WTC11 (cell line): Measurements from ENCODE around the gene SCGB1D4. TPM values are rescaled to one million over a fixed set of nuclear protein-coding genes. Genes with fewer than 3 reads are reported as not detected.

Source experiments
- ATAC-seq: fragments of 200-7000 bp; cut with Tn5 transposase; 2 replicates; pipeline ENCODE4 v1.10.0; 2021; ENCODE audit warnings: mild to moderate bottlenecking, moderate library complexity
- Bru-seq: library from RNA; stranded (reverse); fragments of 400-500 nt; gene quantifications from one replicate; lab custom pipeline; 2021; lab: Mats Ljungman, UMichigan
- CTCF ChIA-PET: fragments of 300-600 bp; sonication (Branson Sonifier 250); formaldehyde crosslinking; loops from one replicate; lab custom pipeline; 2021; ENCODE audit warnings: antibody characterized with exemption; lab: Charles Lee
- POLR2A ChIA-PET: fragments of 350-600 bp; sonication (Branson Sonifier 250); formaldehyde crosslinking; loops from one replicate; lab custom pipeline; 2021; ENCODE audit warnings: antibody characterized with exemption; lab: Charles Lee
- DNase-seq: peaks from one replicate; pipeline ENCODE4 v3.0.0; 2021; ENCODE audit warnings: low spot score
- H3K27ac Mint-ChIP-seq: 2 replicates; pipeline ENCODE4 v1.8.0; 2021; ENCODE audit warnings: mixed read lengths
- H3K27me3 Mint-ChIP-seq: 2 replicates; pipeline ENCODE4 v1.8.0; 2021; ENCODE audit warnings: low read depth, mild to moderate bottlenecking, moderate library complexity, mixed read lengths
- H3K36me3 Mint-ChIP-seq: 2 replicates; pipeline ENCODE4 v1.8.0; 2021; ENCODE audit warnings: mixed read lengths
- H3K4me1 Mint-ChIP-seq: 2 replicates; pipeline ENCODE4 v1.8.0; 2022; ENCODE audit warnings: mixed read lengths
- H3K4me3 Mint-ChIP-seq: 2 replicates; pipeline ENCODE4 v1.8.0; 2021; ENCODE audit warnings: mild to moderate bottlenecking, moderate library complexity, mixed read lengths
- H3K9me3 Mint-ChIP-seq: 2 replicates; pipeline ENCODE4 v1.8.0; 2021; ENCODE audit warnings: mixed read lengths
- FOXJ3 ChIP-seq: sonication (generic); formaldehyde crosslinking; IDR thresholded peaks from 2 replicates; pipeline ENCODE4 v1.9.0; 2021; ENCODE audit warnings: missing genetic modification reagents, mild to moderate bottlenecking, borderline replicate concordance
- GTF2I ChIP-seq: fragments of 250-450 bp; sonication (Bioruptor Pico); conservative IDR thresholded peaks from 2 replicates; pipeline ENCODE4 v1.4.0; 2021; ENCODE audit warnings: mild to moderate bottlenecking
- NR2C2 ChIP-seq: sonication (generic); formaldehyde crosslinking; IDR thresholded peaks from 2 replicates; pipeline ENCODE4 v1.8.0; 2022; ENCODE audit warnings: mild to moderate bottlenecking, missing genetic modification reagents
- RELA ChIP-seq: sonication (generic); formaldehyde crosslinking; IDR thresholded peaks from 2 replicates; pipeline ENCODE4 v1.8.1; 2022; ENCODE audit warnings: missing genetic modification reagents, mild to moderate bottlenecking, borderline replicate concordance
- SMAD3 ChIP-seq: sonication (generic); formaldehyde crosslinking; IDR thresholded peaks from 2 replicates; pipeline ENCODE4 v1.8.0; 2022; ENCODE audit warnings: missing genetic modification reagents, mild to moderate bottlenecking, borderline replicate concordance
- SMAD4 ChIP-seq: sonication (generic); formaldehyde crosslinking; IDR thresholded peaks from 2 replicates; pipeline ENCODE4 v1.8.0; 2022; ENCODE audit warnings: mild to moderate bottlenecking, missing genetic modification reagents
- TCF7 ChIP-seq: sonication (generic); formaldehyde crosslinking; IDR thresholded peaks from 2 replicates; pipeline ENCODE4 v1.8.0; 2022; ENCODE audit warnings: mild to moderate bottlenecking, low read depth, missing genetic modification reagents, moderate library complexity
- TP53 ChIP-seq: sonication (generic); formaldehyde crosslinking; IDR thresholded peaks from 2 replicates; pipeline ENCODE4 v1.8.1; 2023; ENCODE audit warnings: mild to moderate bottlenecking, missing genetic modification reagents
- ZBTB21 ChIP-seq: sonication (generic); formaldehyde crosslinking; IDR thresholded peaks from 2 replicates; pipeline ENCODE4 v1.8.1; 2023; ENCODE audit warnings: mild to moderate bottlenecking, missing genetic modification reagents, borderline replicate concordance
- ZNF219 ChIP-seq: sonication (generic); formaldehyde crosslinking; IDR thresholded peaks from 2 replicates; pipeline ENCODE4 v1.8.0; 2023; ENCODE audit warnings: missing genetic modification reagents, mild to moderate bottlenecking, borderline replicate concordance
- ZNF396 ChIP-seq: fragments of 250-450 bp; sonication (Bioruptor Pico); IDR thresholded peaks from 2 replicates; pipeline ENCODE4 v1.8.0; 2021; ENCODE audit warnings: mild to moderate bottlenecking, moderate library complexity, borderline replicate concordance
- ZNF416 ChIP-seq: fragments of 250-450 bp; sonication (Bioruptor Pico); IDR thresholded peaks from 2 replicates; pipeline ENCODE4 v1.9.0; 2021; ENCODE audit warnings: mild to moderate bottlenecking, inconsistent platforms
- long read RNA-seq, 3 experiments: library from RNA in 1 of 3; library from capped mRNA in 1 of 3; library from polyadenylated mRNA in 1 of 3; unstranded in 2 of 3; stranded (forward) in 1 of 3; transcript quantifications; one replicate each; pipeline ENCODE4 v2.0.0, GENCODE V29; 2021
- total RNA-seq: library from RNA; stranded (reverse); gene quantifications from 3 replicates; pipeline ENCODE4 v1.2.3, GENCODE V29; 2021
- TF ChIP-seq, protein P1 (sequence below): fragments of 250-450 bp; sonication (Bioruptor Pico); IDR thresholded peaks from 2 replicates; pipeline ENCODE4 v1.9.0; 2021; ENCODE audit warnings: mild to moderate bottlenecking, borderline replicate concordance
- TF ChIP-seq, protein P2 (sequence below): fragments of 250-450 bp; sonication (Bioruptor Pico); IDR thresholded peaks from 2 replicates; pipeline ENCODE4 v1.8.0; 2021; ENCODE audit warnings: mild to moderate bottlenecking
- TF ChIP-seq, protein P3 (sequence below): sonication (generic); formaldehyde crosslinking; conservative IDR thresholded peaks from 2 replicates; pipeline ENCODE4 v1.8.1; 2022; ENCODE audit warnings: mild to moderate bottlenecking, missing genetic modification reagents
- TF ChIP-seq, protein P4 (sequence below): sonication (generic); formaldehyde crosslinking; IDR thresholded peaks from 2 replicates; pipeline ENCODE4 v1.8.1; 2023; ENCODE audit warnings: mild to moderate bottlenecking, missing genetic modification reagents
- TF ChIP-seq, protein P5 (sequence below): sonication (generic); formaldehyde crosslinking; IDR thresholded peaks from 2 replicates; pipeline ENCODE4 v1.8.0; 2022; ENCODE audit warnings: mild to moderate bottlenecking, missing genetic modification reagents
- TF ChIP-seq, protein P6 (sequence below): sonication (generic); formaldehyde crosslinking; IDR thresholded peaks from 2 replicates; pipeline ENCODE4 v1.8.1; 2022; ENCODE audit warnings: low read depth, mild to moderate bottlenecking, moderate library complexity, missing genetic modification reagents, borderline replicate concordance
- TF ChIP-seq, protein P7 (sequence below): sonication (generic); formaldehyde crosslinking; IDR thresholded peaks from 2 replicates; pipeline ENCODE4 v1.8.1; 2022; ENCODE audit warnings: mild to moderate bottlenecking, moderate library complexity, missing genetic modification reagents
- TF ChIP-seq, protein P8 (sequence below): sonication (generic); formaldehyde crosslinking; IDR thresholded peaks from 2 replicates; pipeline ENCODE4 v1.8.1; 2023; ENCODE audit warnings: mild to moderate bottlenecking, missing genetic modification reagents, moderate library complexity

Gene SCGB1D4, protein sequence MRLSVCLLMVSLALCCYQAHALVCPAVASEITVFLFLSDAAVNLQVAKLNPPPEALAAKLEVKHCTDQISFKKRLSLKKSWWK
- not detected in 3 replicates for total RNA-seq
- Bru-seq, nascent RNA = not detected
- long read RNA-seq, experiment 1 = 0 reads
- long read RNA-seq, experiment 2 = 0 reads
- long read RNA-seq, experiment 3 = 0 reads

DNA sequence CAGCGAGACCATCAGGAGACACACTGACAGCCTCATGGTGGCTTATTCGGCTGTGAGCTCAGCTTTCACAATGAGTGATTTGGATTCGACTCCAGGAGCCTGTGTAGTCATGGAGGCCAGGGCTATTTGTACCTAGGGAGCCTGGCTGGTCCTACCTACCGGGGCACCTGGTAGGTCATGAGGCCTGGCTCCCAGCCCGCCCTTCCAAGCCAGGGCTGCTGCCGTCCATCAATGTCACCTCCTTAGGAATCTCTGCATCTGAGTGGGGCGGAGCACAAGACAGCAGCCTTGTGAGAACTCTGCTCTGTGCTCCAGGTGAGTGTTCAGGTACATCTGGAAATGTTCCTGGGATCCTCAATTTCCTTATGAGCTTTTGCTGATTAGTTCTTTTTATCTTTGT, at the start of gene SCGB1D4:
Gene SCGB1D4, minus strand, starts transcription at position 101 of the 400 bp plus-strand sequence. Its CDS starts 65 bp downstream, at position 36.
- DNase-seq = no peak
- Mint-ChIP-seq H3K4me1 (no peaks in the 10 kb centered on the region), H3K4me3 (no peak within 1 kb of the TSS), H3K27ac (no peak within 1 kb of the TSS), H3K9me3 (no peaks in the 10 kb centered on the region), H3K27me3 (peaks cover 16% of the 10 kb centered on the region), H3K36me3 (no peaks in the 10 kb centered on the region)
- TF ChIP-seq, protein P1, sequence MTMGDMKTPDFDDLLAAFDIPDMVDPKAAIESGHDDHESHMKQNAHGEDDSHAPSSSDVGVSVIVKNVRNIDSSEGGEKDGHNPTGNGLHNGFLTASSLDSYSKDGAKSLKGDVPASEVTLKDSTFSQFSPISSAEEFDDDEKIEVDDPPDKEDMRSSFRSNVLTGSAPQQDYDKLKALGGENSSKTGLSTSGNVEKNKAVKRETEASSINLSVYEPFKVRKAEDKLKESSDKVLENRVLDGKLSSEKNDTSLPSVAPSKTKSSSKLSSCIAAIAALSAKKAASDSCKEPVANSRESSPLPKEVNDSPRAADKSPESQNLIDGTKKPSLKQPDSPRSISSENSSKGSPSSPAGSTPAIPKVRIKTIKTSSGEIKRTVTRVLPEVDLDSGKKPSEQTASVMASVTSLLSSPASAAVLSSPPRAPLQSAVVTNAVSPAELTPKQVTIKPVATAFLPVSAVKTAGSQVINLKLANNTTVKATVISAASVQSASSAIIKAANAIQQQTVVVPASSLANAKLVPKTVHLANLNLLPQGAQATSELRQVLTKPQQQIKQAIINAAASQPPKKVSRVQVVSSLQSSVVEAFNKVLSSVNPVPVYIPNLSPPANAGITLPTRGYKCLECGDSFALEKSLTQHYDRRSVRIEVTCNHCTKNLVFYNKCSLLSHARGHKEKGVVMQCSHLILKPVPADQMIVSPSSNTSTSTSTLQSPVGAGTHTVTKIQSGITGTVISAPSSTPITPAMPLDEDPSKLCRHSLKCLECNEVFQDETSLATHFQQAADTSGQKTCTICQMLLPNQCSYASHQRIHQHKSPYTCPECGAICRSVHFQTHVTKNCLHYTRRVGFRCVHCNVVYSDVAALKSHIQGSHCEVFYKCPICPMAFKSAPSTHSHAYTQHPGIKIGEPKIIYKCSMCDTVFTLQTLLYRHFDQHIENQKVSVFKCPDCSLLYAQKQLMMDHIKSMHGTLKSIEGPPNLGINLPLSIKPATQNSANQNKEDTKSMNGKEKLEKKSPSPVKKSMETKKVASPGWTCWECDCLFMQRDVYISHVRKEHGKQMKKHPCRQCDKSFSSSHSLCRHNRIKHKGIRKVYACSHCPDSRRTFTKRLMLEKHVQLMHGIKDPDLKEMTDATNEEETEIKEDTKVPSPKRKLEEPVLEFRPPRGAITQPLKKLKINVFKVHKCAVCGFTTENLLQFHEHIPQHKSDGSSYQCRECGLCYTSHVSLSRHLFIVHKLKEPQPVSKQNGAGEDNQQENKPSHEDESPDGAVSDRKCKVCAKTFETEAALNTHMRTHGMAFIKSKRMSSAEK = no peak
- TF ChIP-seq ZNF416 (CRISPR knock-in tag) = no peak
- TF ChIP-seq RELA = no peak
- no peak for TF ChIP-seq TP53 (CRISPR knock-in tag)
- TF ChIP-seq, protein P2, sequence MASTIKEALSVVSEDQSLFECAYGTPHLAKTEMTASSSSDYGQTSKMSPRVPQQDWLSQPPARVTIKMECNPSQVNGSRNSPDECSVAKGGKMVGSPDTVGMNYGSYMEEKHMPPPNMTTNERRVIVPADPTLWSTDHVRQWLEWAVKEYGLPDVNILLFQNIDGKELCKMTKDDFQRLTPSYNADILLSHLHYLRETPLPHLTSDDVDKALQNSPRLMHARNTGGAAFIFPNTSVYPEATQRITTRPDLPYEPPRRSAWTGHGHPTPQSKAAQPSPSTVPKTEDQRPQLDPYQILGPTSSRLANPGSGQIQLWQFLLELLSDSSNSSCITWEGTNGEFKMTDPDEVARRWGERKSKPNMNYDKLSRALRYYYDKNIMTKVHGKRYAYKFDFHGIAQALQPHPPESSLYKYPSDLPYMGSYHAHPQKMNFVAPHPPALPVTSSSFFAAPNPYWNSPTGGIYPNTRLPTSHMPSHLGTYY (CRISPR knock-in tag) = no peak
- no peak for TF ChIP-seq FOXJ3 (CRISPR knock-in tag)
- TF ChIP-seq, protein P3, sequence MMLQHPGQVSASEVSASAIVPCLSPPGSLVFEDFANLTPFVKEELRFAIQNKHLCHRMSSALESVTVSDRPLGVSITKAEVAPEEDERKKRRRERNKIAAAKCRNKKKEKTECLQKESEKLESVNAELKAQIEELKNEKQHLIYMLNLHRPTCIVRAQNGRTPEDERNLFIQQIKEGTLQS = no peak
- TF ChIP-seq ZNF396 = no peak
- TF ChIP-seq ZBTB21 (CRISPR knock-in tag) = no peak
- TF ChIP-seq, protein P4, sequence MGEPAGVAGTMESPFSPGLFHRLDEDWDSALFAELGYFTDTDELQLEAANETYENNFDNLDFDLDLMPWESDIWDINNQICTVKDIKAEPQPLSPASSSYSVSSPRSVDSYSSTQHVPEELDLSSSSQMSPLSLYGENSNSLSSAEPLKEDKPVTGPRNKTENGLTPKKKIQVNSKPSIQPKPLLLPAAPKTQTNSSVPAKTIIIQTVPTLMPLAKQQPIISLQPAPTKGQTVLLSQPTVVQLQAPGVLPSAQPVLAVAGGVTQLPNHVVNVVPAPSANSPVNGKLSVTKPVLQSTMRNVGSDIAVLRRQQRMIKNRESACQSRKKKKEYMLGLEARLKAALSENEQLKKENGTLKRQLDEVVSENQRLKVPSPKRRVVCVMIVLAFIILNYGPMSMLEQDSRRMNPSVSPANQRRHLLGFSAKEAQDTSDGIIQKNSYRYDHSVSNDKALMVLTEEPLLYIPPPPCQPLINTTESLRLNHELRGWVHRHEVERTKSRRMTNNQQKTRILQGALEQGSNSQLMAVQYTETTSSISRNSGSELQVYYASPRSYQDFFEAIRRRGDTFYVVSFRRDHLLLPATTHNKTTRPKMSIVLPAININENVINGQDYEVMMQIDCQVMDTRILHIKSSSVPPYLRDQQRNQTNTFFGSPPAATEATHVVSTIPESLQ (CRISPR knock-in tag) = no peak
- TF ChIP-seq ZNF219 (CRISPR knock-in tag) = no peak
- TF ChIP-seq, protein P5, sequence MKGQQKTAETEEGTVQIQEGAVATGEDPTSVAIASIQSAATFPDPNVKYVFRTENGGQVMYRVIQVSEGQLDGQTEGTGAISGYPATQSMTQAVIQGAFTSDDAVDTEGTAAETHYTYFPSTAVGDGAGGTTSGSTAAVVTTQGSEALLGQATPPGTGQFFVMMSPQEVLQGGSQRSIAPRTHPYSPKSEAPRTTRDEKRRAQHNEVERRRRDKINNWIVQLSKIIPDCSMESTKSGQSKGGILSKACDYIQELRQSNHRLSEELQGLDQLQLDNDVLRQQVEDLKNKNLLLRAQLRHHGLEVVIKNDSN (CRISPR knock-in tag) = no peak
- TF ChIP-seq, protein P6, sequence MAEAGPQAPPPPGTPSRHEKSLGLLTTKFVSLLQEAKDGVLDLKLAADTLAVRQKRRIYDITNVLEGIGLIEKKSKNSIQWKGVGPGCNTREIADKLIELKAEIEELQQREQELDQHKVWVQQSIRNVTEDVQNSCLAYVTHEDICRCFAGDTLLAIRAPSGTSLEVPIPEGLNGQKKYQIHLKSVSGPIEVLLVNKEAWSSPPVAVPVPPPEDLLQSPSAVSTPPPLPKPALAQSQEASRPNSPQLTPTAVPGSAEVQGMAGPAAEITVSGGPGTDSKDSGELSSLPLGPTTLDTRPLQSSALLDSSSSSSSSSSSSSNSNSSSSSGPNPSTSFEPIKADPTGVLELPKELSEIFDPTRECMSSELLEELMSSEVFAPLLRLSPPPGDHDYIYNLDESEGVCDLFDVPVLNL (CRISPR knock-in tag) = no peak
- no peak for TF ChIP-seq NR2C2 (CRISPR knock-in tag)
- no peak for TF ChIP-seq SMAD4 (CRISPR knock-in tag)
- no peak for TF ChIP-seq TCF7 (CRISPR knock-in tag)
- TF ChIP-seq, protein P7, sequence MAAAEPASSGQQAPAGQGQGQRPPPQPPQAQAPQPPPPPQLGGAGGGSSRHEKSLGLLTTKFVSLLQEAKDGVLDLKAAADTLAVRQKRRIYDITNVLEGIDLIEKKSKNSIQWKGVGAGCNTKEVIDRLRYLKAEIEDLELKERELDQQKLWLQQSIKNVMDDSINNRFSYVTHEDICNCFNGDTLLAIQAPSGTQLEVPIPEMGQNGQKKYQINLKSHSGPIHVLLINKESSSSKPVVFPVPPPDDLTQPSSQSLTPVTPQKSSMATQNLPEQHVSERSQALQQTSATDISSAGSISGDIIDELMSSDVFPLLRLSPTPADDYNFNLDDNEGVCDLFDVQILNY = no peak
- TF ChIP-seq, protein P8, sequence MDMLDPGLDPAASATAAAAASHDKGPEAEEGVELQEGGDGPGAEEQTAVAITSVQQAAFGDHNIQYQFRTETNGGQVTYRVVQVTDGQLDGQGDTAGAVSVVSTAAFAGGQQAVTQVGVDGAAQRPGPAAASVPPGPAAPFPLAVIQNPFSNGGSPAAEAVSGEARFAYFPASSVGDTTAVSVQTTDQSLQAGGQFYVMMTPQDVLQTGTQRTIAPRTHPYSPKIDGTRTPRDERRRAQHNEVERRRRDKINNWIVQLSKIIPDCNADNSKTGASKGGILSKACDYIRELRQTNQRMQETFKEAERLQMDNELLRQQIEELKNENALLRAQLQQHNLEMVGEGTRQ (CRISPR knock-in tag) = no peak
- no peak for TF ChIP-seq SMAD3 (CRISPR knock-in tag)
- TF ChIP-seq GTF2I (CRISPR knock-in tag) = no peak
- ATAC-seq = no peak
- ChIA-PET POLR2A (no interaction called here), CTCF (interaction anchor here (0.6 kb wide), 1 partner anchor 96 kb away, joined by 3 read pairs; no protein-coding TSS in a partner anchor)
